Measurements from ENCODE around the gene B3GLCT.

DNA sequence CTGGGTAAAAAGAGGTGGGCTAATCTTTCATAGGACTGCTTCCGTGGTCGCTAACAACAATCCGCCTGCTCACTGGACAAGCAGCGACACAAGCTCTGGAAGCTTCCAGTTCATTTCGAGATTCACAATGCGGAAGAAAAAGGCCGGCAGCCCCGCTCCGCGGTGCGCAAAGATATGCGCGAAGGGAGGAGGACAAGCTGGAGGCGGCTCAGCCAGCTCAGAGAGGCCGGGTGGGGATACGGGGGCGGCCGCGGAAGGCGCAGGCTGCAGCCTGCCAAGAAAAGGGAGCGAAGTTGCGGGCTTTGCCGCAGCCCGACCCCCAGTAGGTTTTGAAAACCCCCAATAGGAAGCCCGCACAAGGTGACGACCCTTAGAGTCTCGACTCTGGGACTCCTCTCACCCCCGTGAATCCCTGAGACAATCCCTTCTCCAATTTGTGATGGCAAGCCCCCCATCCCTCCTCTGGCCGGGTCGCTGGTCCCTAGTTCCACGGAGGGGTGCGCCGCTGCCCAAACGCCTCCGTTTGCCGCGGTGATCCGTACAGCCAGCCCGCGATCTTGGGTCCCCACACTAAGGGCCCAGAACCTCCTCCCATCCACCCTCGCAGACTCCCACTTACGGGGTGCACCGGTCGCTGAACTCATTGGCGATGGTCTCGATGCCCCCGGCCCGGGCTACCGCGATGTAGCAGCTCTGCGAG lies 38.8 kb upstream of the B3GLCT start:
- TF ChIP-seq, protein P1, sequence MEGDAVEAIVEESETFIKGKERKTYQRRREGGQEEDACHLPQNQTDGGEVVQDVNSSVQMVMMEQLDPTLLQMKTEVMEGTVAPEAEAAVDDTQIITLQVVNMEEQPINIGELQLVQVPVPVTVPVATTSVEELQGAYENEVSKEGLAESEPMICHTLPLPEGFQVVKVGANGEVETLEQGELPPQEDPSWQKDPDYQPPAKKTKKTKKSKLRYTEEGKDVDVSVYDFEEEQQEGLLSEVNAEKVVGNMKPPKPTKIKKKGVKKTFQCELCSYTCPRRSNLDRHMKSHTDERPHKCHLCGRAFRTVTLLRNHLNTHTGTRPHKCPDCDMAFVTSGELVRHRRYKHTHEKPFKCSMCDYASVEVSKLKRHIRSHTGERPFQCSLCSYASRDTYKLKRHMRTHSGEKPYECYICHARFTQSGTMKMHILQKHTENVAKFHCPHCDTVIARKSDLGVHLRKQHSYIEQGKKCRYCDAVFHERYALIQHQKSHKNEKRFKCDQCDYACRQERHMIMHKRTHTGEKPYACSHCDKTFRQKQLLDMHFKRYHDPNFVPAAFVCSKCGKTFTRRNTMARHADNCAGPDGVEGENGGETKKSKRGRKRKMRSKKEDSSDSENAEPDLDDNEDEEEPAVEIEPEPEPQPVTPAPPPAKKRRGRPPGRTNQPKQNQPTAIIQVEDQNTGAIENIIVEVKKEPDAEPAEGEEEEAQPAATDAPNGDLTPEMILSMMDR (IDR thresholded peaks at IDR 0.05; ENCODE audit: low read depth, low read length, missing input control) = no peak
- TF ChIP-seq TAF1 (conservative IDR thresholded peaks at IDR 0.05) (no peak), YY1 (IDR thresholded peaks at IDR 0.05) (peak; percentile 79), JUND (IDR thresholded peaks at IDR 0.05) (no peak), EGR1 (IDR thresholded peaks at IDR 0.05; ENCODE audit: low read depth in 2 of 2) (peak in 1 of 2 donors; percentile 43), FOXA1 (IDR thresholded peaks at IDR 0.05) (no peak), SP1 (IDR thresholded peaks at IDR 0.05) (no peak), HNF4G (IDR thresholded peaks at IDR 0.05) (no peak), RAD21 (IDR thresholded peaks at IDR 0.05) (no peak)
- TF ChIP-seq, protein P2, sequence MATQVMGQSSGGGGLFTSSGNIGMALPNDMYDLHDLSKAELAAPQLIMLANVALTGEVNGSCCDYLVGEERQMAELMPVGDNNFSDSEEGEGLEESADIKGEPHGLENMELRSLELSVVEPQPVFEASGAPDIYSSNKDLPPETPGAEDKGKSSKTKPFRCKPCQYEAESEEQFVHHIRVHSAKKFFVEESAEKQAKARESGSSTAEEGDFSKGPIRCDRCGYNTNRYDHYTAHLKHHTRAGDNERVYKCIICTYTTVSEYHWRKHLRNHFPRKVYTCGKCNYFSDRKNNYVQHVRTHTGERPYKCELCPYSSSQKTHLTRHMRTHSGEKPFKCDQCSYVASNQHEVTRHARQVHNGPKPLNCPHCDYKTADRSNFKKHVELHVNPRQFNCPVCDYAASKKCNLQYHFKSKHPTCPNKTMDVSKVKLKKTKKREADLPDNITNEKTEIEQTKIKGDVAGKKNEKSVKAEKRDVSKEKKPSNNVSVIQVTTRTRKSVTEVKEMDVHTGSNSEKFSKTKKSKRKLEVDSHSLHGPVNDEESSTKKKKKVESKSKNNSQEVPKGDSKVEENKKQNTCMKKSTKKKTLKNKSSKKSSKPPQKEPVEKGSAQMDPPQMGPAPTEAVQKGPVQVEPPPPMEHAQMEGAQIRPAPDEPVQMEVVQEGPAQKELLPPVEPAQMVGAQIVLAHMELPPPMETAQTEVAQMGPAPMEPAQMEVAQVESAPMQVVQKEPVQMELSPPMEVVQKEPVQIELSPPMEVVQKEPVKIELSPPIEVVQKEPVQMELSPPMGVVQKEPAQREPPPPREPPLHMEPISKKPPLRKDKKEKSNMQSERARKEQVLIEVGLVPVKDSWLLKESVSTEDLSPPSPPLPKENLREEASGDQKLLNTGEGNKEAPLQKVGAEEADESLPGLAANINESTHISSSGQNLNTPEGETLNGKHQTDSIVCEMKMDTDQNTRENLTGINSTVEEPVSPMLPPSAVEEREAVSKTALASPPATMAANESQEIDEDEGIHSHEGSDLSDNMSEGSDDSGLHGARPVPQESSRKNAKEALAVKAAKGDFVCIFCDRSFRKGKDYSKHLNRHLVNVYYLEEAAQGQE (IDR thresholded peaks at IDR 0.05) = peak; percentile 49
- TF ChIP-seq, protein P3, sequence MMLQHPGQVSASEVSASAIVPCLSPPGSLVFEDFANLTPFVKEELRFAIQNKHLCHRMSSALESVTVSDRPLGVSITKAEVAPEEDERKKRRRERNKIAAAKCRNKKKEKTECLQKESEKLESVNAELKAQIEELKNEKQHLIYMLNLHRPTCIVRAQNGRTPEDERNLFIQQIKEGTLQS (IDR thresholded peaks at IDR 0.05) = no peak
- TF ChIP-seq, protein P4, sequence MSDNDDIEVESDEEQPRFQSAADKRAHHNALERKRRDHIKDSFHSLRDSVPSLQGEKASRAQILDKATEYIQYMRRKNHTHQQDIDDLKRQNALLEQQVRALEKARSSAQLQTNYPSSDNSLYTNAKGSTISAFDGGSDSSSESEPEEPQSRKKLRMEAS (IDR thresholded peaks at IDR 0.05) = peak; percentile 32

Measured in liver (tissue), 3 donors.